ENCODE measurements around the gene SCRG1.

DNA sequence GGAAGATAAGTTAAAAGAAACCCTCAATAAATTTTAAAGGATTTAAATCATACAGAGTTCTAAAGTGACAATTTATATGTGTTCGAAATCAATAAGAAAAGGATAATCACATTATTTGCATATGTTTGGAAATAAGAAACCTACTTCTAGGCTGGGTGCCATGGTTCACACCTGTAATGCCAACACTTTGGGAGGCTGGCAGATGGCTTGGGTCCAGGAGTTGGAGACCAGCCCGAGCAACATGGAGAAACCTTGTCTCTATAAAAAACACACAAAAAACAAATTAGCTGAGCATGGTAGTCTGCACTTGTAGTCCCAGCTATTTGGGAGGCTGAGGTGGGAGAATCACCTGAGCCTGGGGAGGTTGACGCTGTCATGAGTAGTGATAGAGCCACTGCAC is 36.2 kb downstream of the SCRG1 start:
- TF ChIP-seq EZH2 (IDR thresholded peaks at IDR 0.05; ENCODE audit: borderline replicate concordance, low read length): no peak
- TF ChIP-seq, protein P1, sequence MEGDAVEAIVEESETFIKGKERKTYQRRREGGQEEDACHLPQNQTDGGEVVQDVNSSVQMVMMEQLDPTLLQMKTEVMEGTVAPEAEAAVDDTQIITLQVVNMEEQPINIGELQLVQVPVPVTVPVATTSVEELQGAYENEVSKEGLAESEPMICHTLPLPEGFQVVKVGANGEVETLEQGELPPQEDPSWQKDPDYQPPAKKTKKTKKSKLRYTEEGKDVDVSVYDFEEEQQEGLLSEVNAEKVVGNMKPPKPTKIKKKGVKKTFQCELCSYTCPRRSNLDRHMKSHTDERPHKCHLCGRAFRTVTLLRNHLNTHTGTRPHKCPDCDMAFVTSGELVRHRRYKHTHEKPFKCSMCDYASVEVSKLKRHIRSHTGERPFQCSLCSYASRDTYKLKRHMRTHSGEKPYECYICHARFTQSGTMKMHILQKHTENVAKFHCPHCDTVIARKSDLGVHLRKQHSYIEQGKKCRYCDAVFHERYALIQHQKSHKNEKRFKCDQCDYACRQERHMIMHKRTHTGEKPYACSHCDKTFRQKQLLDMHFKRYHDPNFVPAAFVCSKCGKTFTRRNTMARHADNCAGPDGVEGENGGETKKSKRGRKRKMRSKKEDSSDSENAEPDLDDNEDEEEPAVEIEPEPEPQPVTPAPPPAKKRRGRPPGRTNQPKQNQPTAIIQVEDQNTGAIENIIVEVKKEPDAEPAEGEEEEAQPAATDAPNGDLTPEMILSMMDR (conservative IDR thresholded peaks at IDR 0.05 in 1 of 2, IDR thresholded peaks at IDR 0.05 in 1 of 2; ENCODE audit: extremely low read depth in 1 of 2, insufficient read depth in 1 of 2, low read depth in 1 of 2, low read length in 2 of 2): no peak

Data from mammary epithelial cell (primary cell).